GM21381 (cell line): Measurements from ENCODE around the gene API5.
A peak's percentile ranks its signal among the peaks of the same experiment; 100 is the strongest.
"Not testable (repeated sequence)": the region's sequence is repeated elsewhere in the genome, so short reads cannot be mapped to it uniquely, and the experiment has no call there.

Experiments used
- ATAC-seq: cut with Tn5 transposase; IDR thresholded peaks from one replicate; pipeline ENCODE4 v1.9.1; 2021; ENCODE audit warnings: mild to moderate bottlenecking, moderate library complexity; ENCODE audit not compliant: unreplicated experiment

The API5 gene

GRCh38 chr11:43311791-43312607, at the start of gene API5:
Gene API5 (plus strand): TSS chr11:43311996. CDS start chr11:43312128, 132 bp downstream.
- peak; percentile 98 for ATAC-seq

GRCh38 chr11:43267856-43268580, 43.8 kb upstream of the API5 start:
- ATAC-seq, result no peak

- no peak for ATAC-seq
Measured at GRCh38 chr11:43268786-43269185, 43.0 kb upstream of the API5 start.

DNA sequence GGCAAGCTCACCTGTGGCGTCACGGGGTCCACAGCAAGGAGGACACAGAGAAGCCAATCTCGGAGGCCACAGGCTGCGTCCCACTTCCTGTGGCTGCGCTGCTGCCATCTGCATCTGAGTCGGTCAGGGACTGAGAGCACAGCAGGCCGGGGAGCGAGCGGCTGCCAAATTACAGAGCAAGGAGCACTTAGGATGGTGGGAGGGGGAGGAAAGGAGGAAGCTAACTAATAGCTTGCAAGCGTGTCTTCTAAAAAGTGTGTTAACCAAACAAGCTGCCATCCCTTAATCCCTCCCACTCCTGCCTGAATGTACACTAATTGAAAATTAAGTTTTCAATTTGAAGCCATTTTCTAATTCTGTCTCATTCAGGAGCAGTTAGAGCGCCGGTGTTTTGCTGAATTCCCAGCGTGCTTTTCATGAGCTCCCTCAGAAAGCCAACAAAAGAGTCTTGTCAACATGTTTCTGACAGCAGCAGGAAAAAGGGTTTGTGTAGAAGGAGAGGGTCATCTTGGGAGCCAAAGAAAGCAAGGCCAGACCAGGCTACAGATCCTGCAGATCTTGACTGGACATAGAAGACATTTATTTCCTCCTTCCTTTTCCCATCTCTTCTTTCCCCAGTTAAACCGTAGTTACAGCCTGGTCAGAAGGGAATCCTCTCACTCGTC, 42.4 kb upstream of the API5 start:
- ATAC-seq, result no peak

GRCh38 chr11:43270468-43270867, 41.3 kb upstream of the API5 start:
- no peak for ATAC-seq

GRCh38 chr11:43278193-43278956, 33.4 kb upstream of the API5 start:
- ATAC-seq, result no peak

- ATAC-seq, result peak; percentile 64
Measured at GRCh38 chr11:43282607-43283440, 29.0 kb upstream of the API5 start.

DNA sequence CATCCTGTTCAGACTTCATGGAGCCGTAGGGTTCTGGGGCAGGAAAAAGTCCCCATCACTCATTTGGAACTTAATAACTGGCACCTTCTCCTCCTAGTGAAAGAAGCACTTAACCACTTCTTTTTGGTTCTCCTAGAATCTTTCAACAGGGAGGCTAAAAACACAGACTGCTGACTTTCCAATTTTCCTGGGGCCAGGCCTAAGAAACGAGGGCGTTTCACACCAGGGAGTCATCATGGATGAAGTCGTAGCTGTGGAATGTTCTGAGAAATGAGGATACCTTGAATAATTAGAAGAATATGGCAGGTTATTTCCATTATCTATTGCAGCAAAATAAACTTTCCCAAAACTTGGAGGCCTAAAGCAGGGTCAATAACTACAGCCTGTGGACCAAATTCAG, 26.0 kb upstream of the API5 start:
- ATAC-seq, result no peak

GRCh38 chr11:43289368-43289767, 22.4 kb upstream of the API5 start:
- no peak for ATAC-seq

GRCh38 chr11:43298397-43298796, 13.4 kb upstream of the API5 start:
- no peak for ATAC-seq

- no peak for ATAC-seq
Measured at GRCh38 chr11:43315966-43316365, 4.2 kb downstream of the API5 start.

DNA sequence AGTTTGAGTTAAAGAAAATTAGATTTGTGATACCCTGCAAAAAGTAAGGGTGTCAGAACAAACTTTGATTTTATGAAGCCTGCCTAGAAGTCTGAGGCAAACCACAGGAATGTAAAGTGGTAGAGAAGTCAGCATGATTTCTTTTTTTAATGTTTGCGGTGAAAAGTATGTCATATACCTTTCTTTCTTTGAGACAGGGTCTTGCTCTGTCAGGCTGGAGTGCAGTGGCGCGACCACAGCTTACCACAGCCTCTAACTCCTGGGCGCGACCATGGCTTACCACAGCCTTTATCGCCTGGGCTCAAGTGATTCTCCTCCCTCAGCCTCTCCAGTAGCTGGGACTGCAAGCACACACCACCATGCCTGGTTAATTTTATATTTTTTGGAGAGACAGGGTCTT, 4.7 kb downstream of the API5 start:
- ATAC-seq, result no peak

DNA sequence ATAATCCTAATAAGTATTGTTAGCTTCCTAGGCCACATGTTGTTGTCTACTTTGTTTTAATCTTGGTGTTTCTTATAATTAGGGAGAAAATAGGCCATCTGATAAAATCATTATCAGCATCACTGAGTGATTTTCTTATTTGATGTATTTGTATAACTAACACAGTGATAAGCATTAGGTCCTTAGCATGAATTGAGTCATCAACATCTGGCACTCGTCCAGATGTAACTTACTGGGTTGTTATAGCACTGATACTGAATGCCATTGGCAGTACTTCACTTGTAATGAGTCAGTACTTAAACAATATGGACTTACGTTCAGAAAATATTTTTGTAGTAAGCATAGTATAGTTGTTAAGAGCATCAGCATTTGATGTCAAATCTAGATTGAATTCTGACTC, 16.2 kb downstream of the API5 start:
- ATAC-seq, result no peak

DNA sequence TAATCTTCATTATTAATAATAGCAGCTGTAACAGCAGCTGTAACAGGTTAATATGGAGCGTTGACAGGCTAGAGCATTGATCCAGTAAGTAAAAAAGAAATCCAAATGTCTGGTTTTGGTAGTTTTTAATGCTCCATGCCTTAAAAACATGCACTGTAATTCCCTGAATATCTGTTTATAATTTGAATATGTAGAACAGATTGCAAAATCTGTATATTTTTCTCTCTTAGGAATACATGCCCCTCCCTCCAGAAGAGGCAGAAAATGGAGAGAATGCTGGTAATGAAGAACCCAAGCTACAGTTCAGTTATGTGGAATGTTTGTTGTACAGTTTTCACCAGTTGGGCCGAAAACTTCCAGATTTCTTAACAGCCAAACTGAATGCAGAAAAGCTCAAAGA, 16.7 kb downstream of the API5 start:
- ATAC-seq, result no peak

GRCh38 chr11:43341159-43341558, 29.4 kb downstream of the API5 start:
- ATAC-seq, result no peak

DNA sequence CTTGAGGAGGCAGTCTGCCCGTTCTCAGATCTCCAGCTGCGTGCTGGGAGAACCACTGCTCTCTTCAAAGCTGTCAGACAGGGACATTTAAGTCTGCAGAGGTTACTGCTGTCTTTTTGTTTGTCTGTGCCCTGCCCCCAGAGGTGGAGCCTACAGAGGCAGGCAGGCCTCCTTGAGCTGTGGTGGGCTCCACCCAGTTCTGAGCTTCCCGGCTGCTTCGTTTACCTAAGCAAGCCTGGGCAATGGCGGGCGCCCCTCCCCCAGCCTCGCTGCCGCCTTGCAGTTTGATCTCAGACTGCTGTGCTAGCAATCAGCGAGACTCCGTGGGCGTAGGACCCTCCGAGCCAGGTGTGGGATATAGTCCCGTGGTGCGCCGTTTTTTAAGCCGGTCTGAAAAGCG, 39.6 kb downstream of the API5 start:
- ATAC-seq, result not testable (repeated sequence)

GRCh38 chr11:43354311-43354710, 42.5 kb downstream of the API5 start:
- no peak for ATAC-seq

DNA sequence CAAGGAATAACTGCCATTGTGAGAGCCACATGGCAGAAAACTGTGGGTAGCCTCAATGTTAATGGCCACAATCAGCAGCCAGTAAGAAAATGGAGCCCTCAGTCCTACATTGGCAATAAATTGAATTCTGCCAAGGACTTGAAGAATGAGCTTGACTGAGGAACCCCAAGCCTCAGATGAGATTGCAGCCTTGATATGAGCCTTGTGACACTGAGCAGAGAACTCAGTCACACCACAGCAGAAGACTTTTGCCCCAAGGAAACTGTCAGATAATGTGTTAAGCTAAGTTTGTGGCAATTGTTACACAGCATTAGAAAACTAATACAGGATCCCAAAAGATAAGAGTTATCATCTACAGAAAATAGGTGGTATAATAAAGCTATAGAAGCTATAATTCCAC, 44.5 kb downstream of the API5 start:
- no peak for ATAC-seq

DNA sequence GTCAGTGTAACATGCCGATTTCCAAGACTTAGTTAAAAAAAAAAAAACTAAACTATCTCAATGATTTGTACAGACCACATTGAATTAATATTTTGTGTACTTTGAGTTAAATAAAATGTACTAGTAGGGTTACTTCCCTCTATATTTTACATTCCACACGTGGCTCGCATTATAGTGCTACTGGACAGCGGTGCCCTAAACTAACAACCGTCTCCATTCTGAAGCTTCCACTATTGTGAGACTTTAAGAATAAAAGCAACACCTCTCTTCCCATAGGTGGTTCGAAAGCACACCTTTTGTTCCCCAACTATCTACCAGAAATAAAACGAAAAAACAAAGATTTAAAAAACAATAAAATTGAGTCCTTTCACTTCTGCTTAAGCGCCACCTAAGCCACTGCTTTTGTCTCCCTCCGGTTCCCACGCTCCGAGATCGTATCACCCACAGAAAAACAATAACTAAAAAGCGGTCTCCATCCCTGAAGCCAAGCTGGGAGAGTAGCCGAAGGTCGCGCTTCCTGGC, 46.5 kb downstream of the API5 start:
- no peak for ATAC-seq
